ENCODE results near the gene TREML1.

DNA sequence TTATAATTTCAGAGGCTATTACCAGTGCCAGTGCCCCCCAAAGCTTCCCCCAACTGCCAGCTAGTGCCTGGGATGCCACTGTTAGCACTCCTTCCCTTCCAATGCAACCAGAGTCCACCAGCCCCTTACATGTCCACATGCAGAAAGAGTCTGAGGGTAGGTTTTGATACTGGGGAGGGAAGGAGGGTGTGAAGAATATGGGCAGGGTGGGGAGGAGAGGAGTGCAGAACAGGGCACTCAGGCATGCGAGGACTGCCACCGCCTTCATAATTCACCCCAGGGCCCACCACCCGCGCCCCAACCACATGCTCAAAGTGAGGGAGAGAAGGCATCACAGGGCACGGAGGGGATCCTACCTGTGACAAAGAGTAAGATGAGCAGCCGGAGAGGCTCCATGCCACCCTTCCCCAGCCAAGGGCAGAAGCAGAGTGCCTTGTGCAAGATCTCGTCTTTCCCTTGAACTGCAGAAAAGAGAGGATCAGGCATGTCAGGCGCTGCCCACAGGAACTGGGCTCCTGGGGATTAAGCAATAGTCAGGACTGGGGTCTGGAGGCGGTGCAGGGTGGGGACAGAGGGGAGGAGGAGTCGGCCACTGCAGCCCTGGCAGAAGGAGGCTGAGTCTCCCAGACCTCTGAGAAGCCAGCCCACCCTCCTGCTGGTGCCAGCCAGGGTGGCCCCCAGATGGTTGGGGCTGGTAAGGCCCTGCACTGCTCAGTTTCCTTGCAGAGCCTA is 8.7 kb upstream of the TREML1 start, which contains the start of gene TREM2:
- no peak for TF ChIP-seq POLR2A (IDR thresholded peaks at IDR 0.05)
- TF ChIP-seq, protein P1, sequence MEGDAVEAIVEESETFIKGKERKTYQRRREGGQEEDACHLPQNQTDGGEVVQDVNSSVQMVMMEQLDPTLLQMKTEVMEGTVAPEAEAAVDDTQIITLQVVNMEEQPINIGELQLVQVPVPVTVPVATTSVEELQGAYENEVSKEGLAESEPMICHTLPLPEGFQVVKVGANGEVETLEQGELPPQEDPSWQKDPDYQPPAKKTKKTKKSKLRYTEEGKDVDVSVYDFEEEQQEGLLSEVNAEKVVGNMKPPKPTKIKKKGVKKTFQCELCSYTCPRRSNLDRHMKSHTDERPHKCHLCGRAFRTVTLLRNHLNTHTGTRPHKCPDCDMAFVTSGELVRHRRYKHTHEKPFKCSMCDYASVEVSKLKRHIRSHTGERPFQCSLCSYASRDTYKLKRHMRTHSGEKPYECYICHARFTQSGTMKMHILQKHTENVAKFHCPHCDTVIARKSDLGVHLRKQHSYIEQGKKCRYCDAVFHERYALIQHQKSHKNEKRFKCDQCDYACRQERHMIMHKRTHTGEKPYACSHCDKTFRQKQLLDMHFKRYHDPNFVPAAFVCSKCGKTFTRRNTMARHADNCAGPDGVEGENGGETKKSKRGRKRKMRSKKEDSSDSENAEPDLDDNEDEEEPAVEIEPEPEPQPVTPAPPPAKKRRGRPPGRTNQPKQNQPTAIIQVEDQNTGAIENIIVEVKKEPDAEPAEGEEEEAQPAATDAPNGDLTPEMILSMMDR (IDR thresholded peaks at IDR 0.05), result no peak

All from uterus (tissue), 2 donors.